OCI-LY7 (cell line): ENCODE results near the gene ZNF746. TPM values are rescaled to one million over a fixed set of nuclear protein-coding genes. Genes with fewer than 3 reads are reported as not detected.

Experiments
- BruUV-seq: library from RNA; stranded (reverse); fragments of 400-500 nt; replicated peaks from 2 replicates; lab custom pipeline; 2021; lab: Mats Ljungman, UMichigan
- CTCF ChIA-PET: fragments of 300-600 bp; sonication (Branson Sonifier 250); formaldehyde crosslinking; loops from one replicate; lab custom pipeline; 2022; ENCODE audit warnings: antibody characterized with exemption; ENCODE audit not compliant: unreplicated experiment; lab: Charles Lee
- POLR2A ChIA-PET: fragments of 300-600 bp; sonication (Branson Sonifier 250); formaldehyde crosslinking; loops from one replicate; lab custom pipeline; 2022; ENCODE audit warnings: antibody characterized with exemption; lab: Charles Lee
- DNase-seq: peaks from one replicate; pipeline ENCODE4 v3.0.0-alpha.2; 2015; ENCODE audit warnings: low spot score
- H2AFZ ChIP-seq: fragments of 200-600 bp; sonication (generic), shearing (Covaris generic); 2 replicates; pipeline ENCODE4 v1.6.1; 2014; ENCODE audit warnings: mild to moderate bottlenecking, antibody characterized with exemption, low read length, moderate library complexity
- H3K27ac ChIP-seq: fragments of 200-600 bp; sonication (generic); 2 replicates; pipeline ENCODE4 v1.5.1; 2014; ENCODE audit warnings: mixed run types, low read depth, mild to moderate bottlenecking, moderate library complexity, low read length, inconsistent platforms; ENCODE audit not compliant: poor library complexity, severe bottlenecking
- H3K36me3 ChIP-seq: fragments of 200-600 bp; sonication (generic); 2 replicates; pipeline ENCODE4 v1.6.1; 2014; ENCODE audit warnings: mild to moderate bottlenecking, antibody characterized with exemption, low read length, moderate library complexity, mixed read lengths; ENCODE audit not compliant: insufficient read depth
- H3K4me1 ChIP-seq: fragments of 200-600 bp; sonication (generic); 2 replicates; pipeline ENCODE4 v1.5.1; 2014; ENCODE audit warnings: mild to moderate bottlenecking, low read length; ENCODE audit not compliant: insufficient read depth, poor library complexity, severe bottlenecking
- H3K4me2 ChIP-seq: fragments of 200-600 bp; sonication (generic); 2 replicates; pipeline ENCODE4 v1.6.1; 2014; ENCODE audit warnings: mild to moderate bottlenecking, low read length
- H3K4me3 ChIP-seq: fragments of 200-600 bp; sonication (generic); 2 replicates; pipeline ENCODE4 v1.5.1; 2014; ENCODE audit warnings: mild to moderate bottlenecking, low read depth, low read length; ENCODE audit not compliant: poor library complexity, severe bottlenecking
- H3K79me2 ChIP-seq: fragments of 200-600 bp; sonication (generic); 2 replicates; pipeline ENCODE4 v1.6.1; 2016; ENCODE audit warnings: low read depth, mild to moderate bottlenecking, low read length, moderate library complexity, mixed read lengths; ENCODE audit not compliant: insufficient read depth
- H3K9me2 ChIP-seq: fragments of 200-600 bp; sonication (generic); 2 replicates; pipeline ENCODE4 v1.6.1; 2016; ENCODE audit warnings: mild to moderate bottlenecking, low read length, mixed read lengths; ENCODE audit not compliant: insufficient read depth
- H3K9me3 ChIP-seq: fragments of 200-600 bp; sonication (generic); 2 replicates; pipeline ENCODE4 v1.6.1; 2014; ENCODE audit warnings: mild to moderate bottlenecking, mixed run types, low read length, mixed read lengths
- H4K20me1 ChIP-seq: fragments of 200-600 bp; sonication (generic); 2 replicates; pipeline ENCODE4 v1.6.1; 2014; ENCODE audit warnings: mild to moderate bottlenecking, antibody characterized with exemption, low read length, moderate library complexity, mixed read lengths; ENCODE audit not compliant: insufficient read depth
- CTCF ChIP-seq: fragments of 200-600 bp; sonication (generic); conservative IDR thresholded peaks from 2 replicates; pipeline ENCODE4 v1.5.1; 2014; ENCODE audit warnings: mild to moderate bottlenecking, antibody characterized with exemption, low read length, moderate library complexity, mixed read lengths
- EZH2phosphoT487 ChIP-seq: fragments of 200-600 bp; sonication (generic); IDR thresholded peaks from 2 replicates; pipeline ENCODE4 v1.6.1; 2018; ENCODE audit warnings: low read depth, borderline replicate concordance, mild to moderate bottlenecking, mixed run types, antibody characterized with exemption, low read length, moderate library complexity, mixed read lengths
- intact Hi-C: fragments of 100-400 bp; cut with micrococcal nuclease; formaldehyde crosslinking; loops from one replicate; pipeline ENCODE4 v1.10.0; 2022; ENCODE audit not compliant: unreplicated experiment
- total RNA-seq, 2 experiments: library from RNA; depleted of rRNA in 1 of 2; stranded (reverse); fragments of >200 nt in 1 of 2; shearing (Covaris generic) in 1 of 2; gene quantifications; 2 replicates each; pipeline ENCODE4 v1.2.3, GENCODE V29; 2014 to 2022

The ZNF746 gene
- total RNA-seq, 2 experiments from 2014 or later = 14.8 to 18.9 TPM

DNA sequence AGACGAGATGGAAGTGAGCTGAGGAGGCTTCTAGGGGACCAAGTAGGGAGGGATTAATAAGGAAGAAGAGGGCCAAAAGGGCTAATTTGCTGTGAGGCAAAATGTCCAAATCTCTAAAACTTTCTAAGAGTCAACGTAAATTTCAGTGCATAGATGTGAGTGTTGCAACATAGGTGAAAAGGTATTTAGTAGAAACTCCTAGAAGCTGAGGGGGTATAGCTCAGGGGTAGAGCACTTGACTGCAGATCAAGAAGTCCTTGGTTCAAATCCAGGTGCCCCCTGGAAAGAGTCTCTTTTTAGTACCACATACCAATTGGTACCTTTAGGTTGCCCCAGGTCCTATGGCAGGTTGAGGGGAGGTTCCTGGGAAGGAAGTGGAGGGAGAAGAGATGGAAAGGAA is 48.7 kb upstream of the ZNF746 start:
- Histone ChIP-seq H4K20me1 (no peaks in the 10 kb centered on the region), H3K36me3 (peaks cover 51% of the 10 kb centered on the region), H3K79me2 (no peaks in the 10 kb centered on the region), H3K4me2 (no peak overlapping the region), H2AFZ (no peak overlapping the region), H3K4me3 (no peak overlapping the region), H3K9me3 (no peaks in the 10 kb centered on the region), H3K4me1 (no peaks in the 10 kb centered on the region), H3K9me2 (no peaks in the 10 kb centered on the region), H3K27ac (no peak overlapping the region)
- TF ChIP-seq CTCF = no peak
- TF ChIP-seq EZH2phosphoT487 = no peak
- intact Hi-C loops = no loop called here
- BruUV-seq = no TSS peak
- POLR2A ChIA-PET = interaction anchor here (1.3 kb wide), 1 partner anchor 11 kb away, joined by 3 read pairs; no protein-coding TSS in a partner anchor
- CTCF ChIA-PET = no interaction called here
- DNase-seq = no peak

GRCh38 chr7:149544028-149544427 is 46.4 kb upstream of the ZNF746 start:
- intact Hi-C loops = no loop called here
- Histone ChIP-seq H3K36me3 (peaks cover 28% of the 10 kb centered on the region), H3K79me2 (no peaks in the 10 kb centered on the region), H2AFZ (no peak overlapping the region), H3K27ac (no peak overlapping the region), H3K9me2 (no peaks in the 10 kb centered on the region), H3K4me2 (no peak overlapping the region), H3K4me3 (no peak overlapping the region), H3K4me1 (no peaks in the 10 kb centered on the region), H4K20me1 (no peaks in the 10 kb centered on the region), H3K9me3 (no peaks in the 10 kb centered on the region)
- no peak for DNase-seq
- BruUV-seq = no TSS peak
- POLR2A ChIA-PET = no interaction called here
- CTCF ChIA-PET = no interaction called here
- TF ChIP-seq EZH2phosphoT487 (no peak), CTCF (no peak)

DNA sequence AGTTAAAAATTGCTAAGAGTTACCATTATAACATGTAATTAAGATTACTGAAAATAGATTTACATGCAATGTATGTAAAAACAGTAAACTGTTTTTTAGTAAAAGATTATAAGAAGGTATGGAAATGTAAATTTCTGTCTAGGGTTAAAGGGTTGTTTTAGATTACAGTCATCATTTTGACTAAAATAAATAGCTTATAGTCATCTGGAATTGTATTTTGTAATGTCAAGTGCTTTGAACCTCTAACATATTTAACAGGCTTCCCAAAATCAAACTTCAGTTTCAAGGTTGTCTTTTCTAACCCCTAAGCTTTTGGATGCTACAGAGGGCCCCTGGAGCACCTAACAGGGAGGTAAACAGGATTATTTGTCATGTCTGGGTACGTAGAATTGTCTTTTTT is 35.0 kb upstream of the ZNF746 start:
- Histone ChIP-seq H3K4me1 (peaks cover 5% of the 10 kb centered on the region), H3K36me3 (no peaks in the 10 kb centered on the region), H2AFZ (no peak overlapping the region), H3K27ac (no peak overlapping the region), H3K4me3 (no peak overlapping the region), H4K20me1 (no peaks in the 10 kb centered on the region), H3K9me3 (peaks cover 20% of the 10 kb centered on the region; the same call in 1 of the 2 replicates), H3K9me2 (no peaks in the 10 kb centered on the region), H3K79me2 (no peaks in the 10 kb centered on the region), H3K4me2 (no peak overlapping the region)
- TF ChIP-seq CTCF (no peak), EZH2phosphoT487 (no peak)
- intact Hi-C loops = no loop called here
- ChIA-PET CTCF (no interaction called here), POLR2A (interaction anchor here (0.6 kb wide), 1 partner anchor 444 kb away, joined by 4 read pairs; no protein-coding TSS in a partner anchor)
- BruUV-seq = no TSS peak
- no peak for DNase-seq
